Measurements from ENCODE around the gene DCXR.

Gene DCXR

DNA sequence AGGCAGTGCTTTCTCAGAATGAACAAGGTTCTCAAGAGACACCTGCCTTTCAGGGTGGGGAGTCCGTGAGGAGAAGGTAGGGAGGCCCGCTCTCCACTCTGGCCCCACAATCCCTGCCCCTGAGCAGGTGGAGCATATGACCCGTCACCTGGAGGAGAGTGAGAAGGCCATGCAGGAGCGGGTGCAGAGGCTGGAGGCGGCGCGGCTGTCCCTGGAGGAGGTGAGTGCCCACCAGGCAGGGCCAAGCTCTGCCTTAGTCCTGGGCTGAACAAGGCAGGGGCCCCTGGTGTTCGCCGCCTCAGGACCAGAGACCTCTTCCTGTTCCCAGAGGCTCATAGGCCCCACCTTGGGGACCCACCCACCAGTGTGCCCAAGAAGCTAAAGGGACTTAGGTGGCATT, 8.5 kb downstream of the DCXR start:
- DNase-seq (ENCODE audit: low read depth in 1 of 2, low spot score in 1 of 2): no peak
- no peak for TF ChIP-seq JUND (IDR thresholded peaks at IDR 0.05; ENCODE audit: low read depth)
- in situ Hi-C loops (cut with HindIII; ENCODE audit: low pct_unique_long_range_greater_than_20kb, low sequenced_read_pairs): no loop called here

DNA sequence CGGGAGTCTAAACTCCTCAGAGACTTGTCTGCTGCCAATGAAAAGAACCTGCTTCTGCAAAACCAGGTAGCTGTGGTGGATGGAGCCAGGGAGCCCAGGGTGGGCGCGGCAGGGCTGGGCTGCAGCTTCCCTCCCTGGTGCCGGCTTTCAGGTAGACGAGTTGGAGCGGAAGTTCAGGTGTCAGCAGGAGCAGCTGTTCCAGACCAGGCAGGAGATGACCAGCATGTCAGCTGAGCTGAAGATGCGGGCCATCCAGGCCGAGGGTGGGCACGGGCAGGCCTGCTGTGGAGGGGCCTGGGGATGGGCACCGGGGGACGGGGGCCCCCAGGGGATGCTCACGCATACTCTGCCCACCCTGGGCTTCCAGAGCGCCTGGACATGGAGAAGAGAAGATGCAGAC, 9.3 kb downstream of the DCXR start:
- DNase-seq (ENCODE audit: low read depth in 1 of 2, low spot score in 1 of 2): no peak
- TF ChIP-seq JUND (IDR thresholded peaks at IDR 0.05; ENCODE audit: low read depth): no peak
- in situ Hi-C loops (cut with HindIII; ENCODE audit: low pct_unique_long_range_greater_than_20kb, low sequenced_read_pairs): no loop called here

DNA sequence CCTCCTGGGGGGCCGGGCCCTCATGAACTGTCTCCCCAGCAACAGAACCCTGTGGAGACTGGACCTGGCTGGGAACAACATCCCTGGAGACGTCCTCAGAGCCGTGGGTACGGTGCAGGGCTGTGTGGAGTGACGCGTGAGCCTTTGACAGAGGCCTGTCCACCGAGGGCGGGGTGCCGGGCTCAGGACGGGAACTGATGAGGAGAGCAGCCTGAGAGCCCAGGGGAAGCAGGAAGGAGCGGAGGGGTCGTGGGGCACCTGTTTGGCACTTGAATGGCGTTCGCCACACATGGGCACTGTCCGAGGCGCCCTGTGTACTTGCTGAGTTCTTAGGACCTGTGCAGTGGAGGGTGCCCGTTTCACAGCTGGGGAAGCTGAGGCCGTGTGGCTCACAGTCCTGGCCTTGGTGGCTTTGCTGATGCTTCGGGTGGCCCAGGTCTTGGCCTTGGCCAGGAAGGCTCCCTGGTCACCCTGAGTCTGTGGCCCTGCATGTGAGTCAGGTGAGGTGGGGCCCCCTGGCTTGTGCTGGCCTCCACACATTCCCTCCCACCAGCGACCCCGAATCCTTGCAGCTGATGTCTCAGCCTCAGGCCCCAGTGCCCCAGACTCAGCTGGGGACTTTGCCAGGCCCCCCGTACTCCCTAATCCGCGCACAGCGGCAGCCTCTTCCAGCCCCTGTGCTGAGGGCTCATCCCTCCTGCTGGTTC, 11.9 kb downstream of the DCXR start:
- no peak for TF ChIP-seq JUND (IDR thresholded peaks at IDR 0.05; ENCODE audit: low read depth)
- DNase-seq (ENCODE audit: low read depth in 1 of 2, low spot score in 1 of 2): no peak
- in situ Hi-C loops (cut with HindIII; ENCODE audit: low pct_unique_long_range_greater_than_20kb, low sequenced_read_pairs): no loop called here

DNA sequence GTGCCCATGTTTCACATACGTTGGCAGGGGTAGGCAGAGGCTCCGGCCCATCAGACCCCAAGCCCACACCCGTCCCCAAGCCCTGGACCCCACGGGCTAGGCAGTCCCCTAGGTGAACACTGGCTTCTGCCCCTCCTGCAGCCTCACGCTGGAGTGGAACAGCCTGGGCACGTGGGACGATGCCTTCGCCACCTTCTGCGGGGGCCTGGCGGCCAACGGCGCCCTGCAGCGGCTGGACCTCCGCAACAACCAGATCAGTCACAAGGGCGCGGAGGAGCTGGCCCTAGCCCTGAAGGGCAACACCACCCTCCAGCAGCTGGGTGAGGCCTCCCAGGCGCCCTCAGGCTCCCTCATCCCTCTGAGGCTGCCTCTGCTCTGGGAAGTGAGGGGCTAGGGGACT, 12.6 kb downstream of the DCXR start:
- TF ChIP-seq JUND (IDR thresholded peaks at IDR 0.05; ENCODE audit: low read depth): no peak

DNA sequence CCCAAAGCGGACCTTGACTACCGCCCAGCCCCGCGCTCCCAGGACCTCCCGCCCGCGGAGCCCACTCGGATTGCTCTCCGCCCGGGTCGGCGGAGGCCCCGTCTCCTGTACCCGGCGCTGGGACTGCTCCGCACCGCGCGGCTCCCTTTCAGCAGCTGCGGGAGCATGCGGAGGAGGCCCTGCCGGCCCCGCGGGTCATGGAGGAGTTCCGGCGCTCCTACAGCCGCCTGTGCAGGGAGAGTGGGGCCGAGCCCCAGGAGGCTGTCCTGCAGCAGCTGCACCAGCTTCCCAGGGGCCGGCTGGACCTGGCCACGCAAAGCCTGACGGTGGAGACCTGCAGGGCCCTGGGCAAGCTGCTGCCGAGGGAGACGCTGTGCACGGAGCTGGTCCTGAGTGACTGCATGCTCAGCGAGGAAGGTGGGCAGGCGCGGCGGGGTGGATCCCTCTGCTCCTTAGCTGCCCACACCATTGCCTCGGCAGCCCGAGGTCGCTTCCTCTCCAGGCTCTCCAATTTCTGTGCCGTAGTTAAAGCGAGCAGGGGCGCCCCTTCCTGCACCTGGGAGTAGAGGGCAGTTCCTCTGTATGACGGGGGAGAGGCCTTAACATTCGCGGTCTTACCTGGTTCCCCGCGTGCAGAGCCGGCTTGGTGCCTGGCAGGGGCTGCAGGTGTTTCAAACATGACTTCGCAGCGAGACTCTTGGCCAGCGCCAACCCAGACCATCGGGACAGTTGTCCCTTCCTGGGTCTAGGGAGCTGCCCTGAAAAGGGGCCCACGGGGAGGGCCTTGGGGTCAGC, 13.9 kb downstream of the DCXR start:
- in situ Hi-C loops (cut with HindIII; ENCODE audit: low pct_unique_long_range_greater_than_20kb, low sequenced_read_pairs): no loop called here
- no peak for DNase-seq (ENCODE audit: low read depth in 1 of 2, low spot score in 1 of 2)
- no peak for TF ChIP-seq JUND (IDR thresholded peaks at IDR 0.05; ENCODE audit: low read depth)

More for the DNA sequence above, 12.6 kb downstream of the DCXR start:
- DNase-seq (ENCODE audit: low read depth in 1 of 2, low spot score in 1 of 2): no peak
- in situ Hi-C loops (cut with HindIII; ENCODE audit: low pct_unique_long_range_greater_than_20kb, low sequenced_read_pairs): no loop called here

DNA sequence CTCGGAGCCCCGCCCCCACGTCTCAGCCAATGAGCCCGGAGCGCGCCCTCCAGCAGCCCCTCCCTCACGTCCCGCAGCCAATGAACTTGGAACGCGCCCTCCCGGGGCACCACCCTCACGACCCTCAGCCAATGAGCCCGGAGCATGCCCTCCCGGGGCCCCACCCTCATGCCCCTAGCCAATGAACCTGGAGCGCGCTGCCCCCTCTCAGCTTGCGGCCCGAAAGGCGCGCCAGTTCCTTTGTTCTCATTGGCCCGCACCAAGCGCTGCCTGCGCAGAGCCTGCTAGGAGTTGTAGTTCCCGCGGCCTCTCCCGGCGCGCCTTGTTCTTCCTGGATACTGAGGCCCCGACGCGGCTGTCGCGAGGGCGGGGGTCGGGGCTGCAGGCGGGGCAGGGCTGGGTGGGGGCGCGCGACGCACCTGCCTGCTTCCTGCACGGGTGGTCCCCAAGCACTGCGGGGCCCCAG, 14.5 kb downstream of the DCXR start, which contains the start of gene LRRC45:
TSS of gene LRRC45 (plus strand) at position 325 of the 466 bp plus-strand sequence. CDS start 339 bp downstream, outside the sequence.
- TF ChIP-seq JUND (IDR thresholded peaks at IDR 0.05; ENCODE audit: low read depth): no peak
- in situ Hi-C loops (cut with HindIII; ENCODE audit: low pct_unique_long_range_greater_than_20kb, low sequenced_read_pairs): no loop called here
- DNase-seq (ENCODE audit: low read depth in 1 of 2, low spot score in 1 of 2): peak; percentile 99 to 100

DNA sequence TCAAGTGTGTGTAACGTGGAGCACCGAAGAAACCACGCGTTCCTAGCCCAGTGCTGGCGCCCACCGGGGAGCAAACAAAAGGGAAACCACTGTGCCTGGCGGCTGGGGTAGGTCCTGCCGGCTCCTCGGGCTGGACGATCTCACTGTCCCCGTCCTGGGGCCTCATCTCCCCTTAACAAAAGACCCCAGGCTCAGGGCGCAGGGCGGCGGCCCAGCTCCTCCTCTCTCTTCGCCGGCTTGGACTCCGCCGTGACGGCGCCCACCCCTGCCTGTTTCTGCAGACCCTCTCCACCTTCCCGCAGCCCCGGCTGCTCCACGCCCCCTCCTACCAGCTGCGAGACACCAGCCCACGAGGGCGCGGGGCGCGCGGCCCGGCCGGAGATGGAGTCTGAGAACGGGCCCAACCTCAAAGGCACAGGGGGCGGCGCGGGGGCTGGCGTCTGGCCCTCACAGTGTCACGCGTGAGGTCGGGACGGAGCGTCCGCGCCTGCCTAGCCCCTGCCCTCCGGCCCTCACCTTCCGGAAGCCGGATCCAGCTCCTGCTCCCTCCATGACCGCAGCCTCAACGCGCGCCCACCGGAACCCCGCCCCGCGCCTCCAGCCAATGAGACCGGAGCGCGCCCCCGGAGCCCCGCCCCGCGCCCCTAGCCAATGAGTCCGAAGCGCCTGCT, 15.1 kb downstream of the DCXR start, which contains the start of gene CENPX:
TSS of gene CENPX (minus strand) at position 569 of the 671 bp plus-strand sequence. CDS start at position 552, 17 bp downstream.
- TF ChIP-seq JUND (IDR thresholded peaks at IDR 0.05; ENCODE audit: low read depth): no peak
- DNase-seq (ENCODE audit: low read depth in 1 of 2, low spot score in 1 of 2): no peak
- in situ Hi-C loops (cut with HindIII; ENCODE audit: low pct_unique_long_range_greater_than_20kb, low sequenced_read_pairs): no loop called here

DNA sequence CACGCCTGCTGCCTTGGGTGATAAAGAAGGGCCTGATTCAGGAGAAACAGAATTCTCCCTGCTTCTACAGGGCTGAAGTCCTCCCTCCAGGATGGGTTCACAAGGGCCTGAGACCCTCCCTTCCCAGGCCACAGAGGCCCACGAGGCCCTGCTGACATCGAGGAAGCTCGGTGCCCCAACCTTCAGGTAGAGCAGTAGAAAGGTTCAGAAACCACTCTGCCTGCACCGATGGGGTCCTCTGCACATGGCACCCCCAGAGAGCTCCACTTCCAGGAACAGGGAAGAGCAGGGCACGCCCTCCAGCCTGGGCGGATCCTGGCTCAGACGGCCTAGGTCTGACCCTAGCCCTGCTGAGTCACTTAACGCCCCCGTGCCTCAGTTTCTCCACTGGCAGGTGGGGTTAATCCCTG, 15.6 kb downstream of the DCXR start:
- in situ Hi-C loops (cut with HindIII; ENCODE audit: low pct_unique_long_range_greater_than_20kb, low sequenced_read_pairs): no loop called here
- TF ChIP-seq JUND (IDR thresholded peaks at IDR 0.05; ENCODE audit: low read depth): no peak
- DNase-seq (ENCODE audit: low read depth in 1 of 2, low spot score in 1 of 2): no peak

DNA sequence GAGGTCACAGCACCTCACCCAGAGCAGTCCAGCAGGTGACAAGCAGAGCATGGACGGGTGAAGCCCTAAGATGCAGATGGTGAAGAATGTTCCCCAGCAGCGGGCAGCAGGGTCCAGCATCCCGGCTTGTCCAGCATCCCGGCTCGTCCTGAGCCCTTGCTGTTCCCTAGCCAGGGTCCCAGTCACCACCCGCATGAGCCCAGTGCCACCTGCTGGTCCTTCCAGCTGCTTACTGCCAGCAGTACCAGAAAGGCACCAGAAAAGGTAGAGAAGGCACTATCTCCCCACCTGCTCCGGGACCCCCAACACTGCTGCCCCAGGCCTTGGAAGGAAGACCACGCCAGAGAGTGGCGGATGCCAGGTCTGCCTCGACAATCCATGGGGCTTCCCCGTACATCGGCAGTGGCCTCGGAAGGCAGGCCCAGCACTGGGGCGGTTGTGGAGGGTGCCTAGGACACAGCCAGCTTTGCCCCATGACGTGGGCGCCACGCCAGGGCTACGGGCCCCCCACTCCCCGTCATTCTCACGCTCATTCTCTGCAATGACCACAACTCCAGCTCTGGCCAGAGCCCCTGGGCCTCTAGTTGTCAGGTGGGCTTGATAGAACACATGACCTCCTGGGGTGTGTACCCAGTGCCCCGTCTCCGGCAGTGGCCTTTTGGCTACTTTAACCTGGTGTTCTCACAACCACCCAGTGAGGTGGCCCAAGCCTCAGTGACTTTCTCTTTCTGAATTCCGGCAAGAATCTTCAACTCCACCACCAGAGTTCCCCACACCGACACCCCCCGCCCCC, 16.2 kb downstream of the DCXR start:
- peak; percentile 88 for DNase-seq (ENCODE audit: low read depth in 1 of 2, low spot score in 1 of 2)
- in situ Hi-C loops (cut with HindIII; ENCODE audit: low pct_unique_long_range_greater_than_20kb, low sequenced_read_pairs): no loop called here
- no peak for TF ChIP-seq JUND (IDR thresholded peaks at IDR 0.05; ENCODE audit: low read depth)

DNA sequence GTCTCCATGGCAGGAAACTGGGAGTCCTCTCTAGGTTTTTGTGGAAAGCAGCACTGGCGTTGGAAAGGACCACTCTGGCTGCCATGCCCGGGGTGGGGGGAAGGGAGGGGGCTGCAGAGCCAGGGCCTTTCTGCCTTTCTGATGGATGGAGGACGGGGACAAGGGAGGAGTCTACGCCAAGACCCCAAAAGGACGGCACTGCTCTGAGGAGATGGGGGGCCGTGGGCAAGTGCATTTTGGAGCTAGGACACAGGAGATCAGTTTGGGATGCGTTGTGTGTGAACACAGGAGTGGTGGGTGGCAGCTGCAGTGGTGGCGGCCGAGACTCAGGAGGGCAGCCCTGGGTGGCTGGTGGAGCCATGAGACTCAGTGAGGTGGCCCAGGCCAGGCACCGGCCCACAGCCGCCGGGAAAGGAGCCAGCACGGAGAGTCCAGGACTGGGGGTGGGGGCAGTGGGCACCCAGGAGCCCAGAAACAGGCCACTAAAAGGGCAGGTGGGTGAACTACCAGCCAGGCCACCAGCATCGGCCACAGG, 16.9 kb downstream of the DCXR start:
- DNase-seq (ENCODE audit: low read depth in 1 of 2, low spot score in 1 of 2): no peak
- no peak for TF ChIP-seq JUND (IDR thresholded peaks at IDR 0.05; ENCODE audit: low read depth)
- in situ Hi-C loops (cut with HindIII; ENCODE audit: low pct_unique_long_range_greater_than_20kb, low sequenced_read_pairs): no loop called here

DNA sequence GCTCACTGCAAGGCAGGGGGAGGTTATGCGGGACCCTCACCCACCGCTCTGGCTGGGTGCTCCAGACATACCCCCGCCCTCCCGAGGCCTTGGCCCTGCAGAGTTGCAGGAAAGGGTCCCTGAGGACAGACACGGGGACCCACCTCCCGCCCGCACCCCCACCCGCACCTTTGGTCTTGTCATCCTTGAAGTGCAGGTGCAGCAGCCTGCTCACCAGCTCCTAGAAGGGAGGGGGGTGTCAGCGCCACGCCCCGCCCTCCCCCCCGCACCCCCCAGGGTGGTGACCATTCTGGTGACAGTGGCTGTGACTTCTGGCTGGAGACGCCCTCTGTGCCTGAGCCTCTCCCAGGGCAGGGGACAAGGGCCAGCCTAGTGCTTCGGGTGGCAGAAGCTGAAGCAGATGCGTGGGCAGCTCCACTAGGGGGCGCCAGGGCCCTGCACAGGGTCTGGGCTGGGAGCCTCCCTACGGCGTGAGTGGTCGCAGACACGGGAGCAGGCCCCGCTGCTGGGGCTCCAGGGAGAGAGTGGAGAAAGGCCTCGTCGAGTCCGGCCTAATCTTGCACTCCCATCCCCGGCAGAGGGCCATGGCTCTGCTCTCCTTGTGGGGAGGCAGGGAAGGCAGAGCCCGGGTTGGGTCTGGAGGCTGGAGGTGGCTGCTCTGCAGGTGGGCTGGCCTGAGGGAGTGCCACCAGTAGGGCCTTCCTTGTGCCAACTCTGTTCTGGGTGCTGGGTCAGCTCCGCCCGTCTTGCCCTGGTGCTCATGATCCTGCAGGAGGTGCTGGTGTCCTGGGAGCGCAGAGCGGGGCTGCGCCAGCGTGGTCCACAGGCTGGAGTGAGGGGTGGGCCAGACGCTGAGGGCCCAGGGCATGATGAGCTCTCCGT, 17.6 kb downstream of the DCXR start:
- no peak for TF ChIP-seq JUND (IDR thresholded peaks at IDR 0.05; ENCODE audit: low read depth)
- in situ Hi-C loops (cut with HindIII; ENCODE audit: low pct_unique_long_range_greater_than_20kb, low sequenced_read_pairs): no loop called here

More for the DNA sequence above, 17.6 kb downstream of the DCXR start:
- DNase-seq (ENCODE audit: low read depth in 1 of 2, low spot score in 1 of 2): peak; percentile 60 to 74
